Peyer's patch (tissue), 4 donors: Measurements from ENCODE around the gene ZNF740. TPM values are rescaled to one million over a fixed set of nuclear protein-coding genes. Genes with fewer than 3 reads are reported as not detected.

Experiments used
- DNase-seq, 3 donors: peaks; one replicate each; pipeline ENCODE4 v3.0.0-alpha.2; 2017 to 2019
- H3K27ac ChIP-seq, 4 donors: fragments of 200-600 bp; sonication (generic); one replicate each; pipeline ENCODE4 v1.5.1; 2016 to 2019
- H3K27me3 ChIP-seq, 2 donors: fragments of 200-600 bp; sonication (generic); one replicate each; pipeline ENCODE4 v1.5.1; 2019
- H3K36me3 ChIP-seq, 3 donors: fragments of 200-600 bp; sonication (generic); one replicate each; pipeline ENCODE4 v1.5.1; 2016 to 2019
- H3K4me1 ChIP-seq, 4 donors: fragments of 200-600 bp; sonication (generic); one replicate each; pipeline ENCODE4 v1.5.1; 2016 to 2019
- H3K4me3 ChIP-seq, 4 donors: fragments of 200-600 bp; sonication (generic); 1 replicate in 3 of 4; 2 replicates in 1 of 4; pipeline ENCODE4 v1.5.1; 2016 to 2019; ENCODE audit warnings: mild to moderate bottlenecking in 1 of 4
- H3K9me3 ChIP-seq, 4 donors: fragments of 200-600 bp; sonication (generic); one replicate each; pipeline ENCODE4 v1.5.1; 2016 to 2019; ENCODE audit warnings: mild to moderate bottlenecking in 1 of 4
- CTCF ChIP-seq, 6 experiments: fragments of 450-650 bp in 4 of 6; fragments of 200-600 bp in 2 of 6; sonication (generic) in 1 of 6; IDR thresholded peaks; one replicate each; pipeline ENCODE4 v1.5.1; 2017 to 2019; ENCODE audit warnings: antibody characterized with exemption in 6 of 6, mild to moderate bottlenecking in 3 of 6, moderate library complexity in 1 of 6
- POLR2A ChIP-seq, 2 donors: fragments of 450-650 bp; IDR thresholded peaks; one replicate each; pipeline ENCODE4 v1.5.1; 2017; ENCODE audit warnings: antibody characterized with exemption in 2 of 2, mild to moderate bottlenecking in 2 of 2, moderate library complexity in 2 of 2
- total RNA-seq, 4 donors: library from RNA; depleted of rRNA; stranded (reverse); fragments of >200 nt; gene quantifications; one replicate each; pipeline ENCODE4 v1.1.0, GENCODE V29; 2016

ZNF740 gene
- total RNA-seq, 4 donors from 2014 or later, result 11.9 to 38.8 (median 23.1) TPM

- no peak for DNase-seq
- TF ChIP-seq CTCF (IDR thresholded peaks at IDR 0.05) (no peak), POLR2A (IDR thresholded peaks at IDR 0.05) (no peak)
- H3K27ac ChIP-seq, result no peak overlapping the region
- no peaks in the 10 kb centered on the region for H3K27me3 ChIP-seq
- H3K4me1 ChIP-seq, result peaks cover 0 to 6% (median 0%) of the 10 kb centered on the region in 4 donors
- peaks cover 0 to 18% (median 0%) of the 10 kb centered on the region in 3 donors for H3K36me3 ChIP-seq
- no peak overlapping the region for H3K4me3 ChIP-seq
- H3K9me3 ChIP-seq, result no peaks in the 10 kb centered on the region
These were observed 10.3 kb upstream of the ZNF740 start for GRCh38 chr12:53170215-53170614.

GRCh38 chr12:53170876-53171724 is 9.4 kb upstream of the ZNF740 start:
- peaks cover 0 to 12% (median 0%) of the 10 kb centered on the region in 4 donors for H3K4me1 ChIP-seq
- no peaks in the 10 kb centered on the region for H3K9me3 ChIP-seq
- DNase-seq, result no peak
- TF ChIP-seq CTCF (IDR thresholded peaks at IDR 0.05) (no peak), POLR2A (IDR thresholded peaks at IDR 0.05) (no peak)
- no peaks in the 10 kb centered on the region for H3K27me3 ChIP-seq
- no peak overlapping the region for H3K4me3 ChIP-seq
- peaks cover 0 to 18% (median 0%) of the 10 kb centered on the region in 3 donors for H3K36me3 ChIP-seq
- no peak overlapping the region for H3K27ac ChIP-seq

- Histone ChIP-seq H3K36me3 (peaks cover 0 to 18% (median 0%) of the 10 kb centered on the region in 3 donors), H3K4me3 (no peak overlapping the region), H3K9me3 (no peaks in the 10 kb centered on the region), H3K27me3 (no peaks in the 10 kb centered on the region), H3K27ac (no peak overlapping the region), H3K4me1 (peaks cover 0 to 12% (median 0%) of the 10 kb centered on the region in 4 donors)
- no peak for DNase-seq
- no peak for TF ChIP-seq POLR2A (IDR thresholded peaks at IDR 0.05)
- TF ChIP-seq CTCF (IDR thresholded peaks at IDR 0.05), result no peak
These were observed 8.7 kb upstream of the ZNF740 start for GRCh38 chr12:53171725-53172329.

GRCh38 chr12:53172352-53172751 is 8.2 kb upstream of the ZNF740 start:
- H3K9me3 ChIP-seq, result no peaks in the 10 kb centered on the region
- H3K4me3 ChIP-seq, result no peak overlapping the region
- no peaks in the 10 kb centered on the region for H3K27me3 ChIP-seq
- no peak for TF ChIP-seq CTCF (IDR thresholded peaks at IDR 0.05)
- TF ChIP-seq POLR2A (IDR thresholded peaks at IDR 0.05), result no peak
- no peak for DNase-seq
- peaks cover 0 to 12% (median 0%) of the 10 kb centered on the region in 4 donors for H3K4me1 ChIP-seq
- no peak overlapping the region for H3K27ac ChIP-seq
- peaks cover 0 to 14% (median 0%) of the 10 kb centered on the region in 3 donors for H3K36me3 ChIP-seq

- H3K27me3 ChIP-seq, result no peaks in the 10 kb centered on the region
- H3K27ac ChIP-seq, result no peak overlapping the region
- H3K4me3 ChIP-seq, result no peak overlapping the region
- H3K9me3 ChIP-seq, result no peaks in the 10 kb centered on the region
- no peak for DNase-seq
- H3K4me1 ChIP-seq, result peaks cover 0 to 12% (median 0%) of the 10 kb centered on the region in 4 donors
- peaks cover 0 to 13% (median 0%) of the 10 kb centered on the region in 3 donors for H3K36me3 ChIP-seq
- no peak for TF ChIP-seq POLR2A (IDR thresholded peaks at IDR 0.05)
- TF ChIP-seq CTCF (IDR thresholded peaks at IDR 0.05), result no peak
These were observed 7.3 kb upstream of the ZNF740 start for GRCh38 chr12:53173085-53173715.
